ENCODE measurements around the gene SYT5. TPM values are rescaled to one million over a fixed set of nuclear protein-coding genes. Genes with fewer than 3 reads are reported as not detected.

SYT5 gene
- total RNA-seq, 1 experiment from 2014 or later = 4.5 TPM

GRCh38 chr19:55174425-55175116 lies 5.5 kb downstream of the SYT5 start:
- H3K4me3 Mint-ChIP-seq = peak overlapping the region; percentile 66 to 92

More at GRCh38 chr19:55174425-55175116, 5.5 kb downstream of the SYT5 start:
- DNase-seq = no peak
- H3K4me1 ChIP-seq (ENCODE audit: insufficient read depth, low read length) = peaks cover 2% of the 10 kb centered on the region; the same call in 1 of the 2 replicates
- H4K5ac ChIP-seq (ENCODE audit: insufficient read length, low read depth, low read length) = no peak overlapping the region
- no peaks in the 10 kb centered on the region for H3K79me2 ChIP-seq (ENCODE audit: insufficient read depth, low read length)
- no peak overlapping the region for H2AK5ac ChIP-seq (ENCODE audit: insufficient read length, low read length)
- H4K20me1 ChIP-seq (ENCODE audit: control insufficient read depth, insufficient read depth, insufficient read length) = no peaks in the 10 kb centered on the region
- H3K4me1 Mint-ChIP-seq = peaks cover 30 to 51% of the 10 kb centered on the region in 2 experiments
- WGBS (ENCODE audit: extremely low coverage, insufficient read length, low lambda C conversion rate) = no CpG with 5 or more reads among the region's 21 CpGs
- H3K9me3 ChIP-seq (ENCODE audit: control insufficient read depth, low read depth, low read length) = no peaks in the 10 kb centered on the region
- H2BK12ac ChIP-seq (ENCODE audit: insufficient read length, low read depth, low read length) = no peak overlapping the region
- H3K4ac ChIP-seq (ENCODE audit: low read depth, low read length) = no peak overlapping the region
- no peak overlapping the region for H3K27ac ChIP-seq (ENCODE audit: insufficient read length, low read depth, low read length)
- no peak overlapping the region for H3T11ph ChIP-seq (ENCODE audit: low read length)
- H2BK15ac ChIP-seq (ENCODE audit: low read depth, low read length) = no peak overlapping the region
- H3K23me2 ChIP-seq (ENCODE audit: insufficient read length, low read depth, low read length, poor library complexity, severe bottlenecking) = peaks cover 28% of the 10 kb centered on the region
- no peak overlapping the region for H2BK5ac ChIP-seq (ENCODE audit: insufficient read length, low read length)
- no peaks in the 10 kb centered on the region for H3K36me3 Mint-ChIP-seq (ENCODE audit: insufficient read depth in 1 of 3, low read depth in 3 of 3)
- H3K9ac ChIP-seq (ENCODE audit: extremely low read depth, insufficient read length, low read length) = no peak overlapping the region
- no peak overlapping the region for H4K91ac ChIP-seq (ENCODE audit: insufficient read length, low read depth, low read length)
- H3K27ac Mint-ChIP-seq = no peak overlapping the region; a peak in 1 of 7 replicates
- H3K18ac ChIP-seq (ENCODE audit: insufficient read length, low read depth, low read length) = no peak overlapping the region
- H3K79me1 ChIP-seq (ENCODE audit: insufficient read depth, low read depth, low read length, poor library complexity, severe bottlenecking) = no peaks in the 10 kb centered on the region
- H4K8ac ChIP-seq (replicated peaks; ENCODE audit: insufficient read length, low read depth, low read length) = no peak overlapping the region
- no peak overlapping the region for H2BK120ac ChIP-seq (ENCODE audit: low read depth, low read length, poor library complexity, severe bottlenecking)
- TF ChIP-seq CTCF (conservative IDR thresholded peaks at IDR 0.05) = no peak
- peak overlapping the region; percentile 32 for H3K4me2 ChIP-seq (ENCODE audit: insufficient read depth, insufficient read length, low read length)
- H2BK20ac ChIP-seq (ENCODE audit: low read depth, low read length, poor library complexity, severe bottlenecking) = no peak overlapping the region
- no peaks in the 10 kb centered on the region for H3K27me3 ChIP-seq (ENCODE audit: insufficient read depth, low read length)
- no peak overlapping the region for H2AFZ ChIP-seq (ENCODE audit: low read length)
- no peak overlapping the region for H3K56ac ChIP-seq (ENCODE audit: insufficient read length, low read depth, low read length)
- H3K9me3 Mint-ChIP-seq = peaks cover 2 to 8% of the 10 kb centered on the region in 2 experiments; a peak in 4 of 5 replicates
- H3K27me3 Mint-ChIP-seq (ENCODE audit: low read depth) = peaks cover 75% of the 10 kb centered on the region
- no peak overlapping the region for H3K14ac ChIP-seq (ENCODE audit: insufficient read depth, low read length)
- no peak overlapping the region for H3K23ac ChIP-seq (ENCODE audit: insufficient read length, low read depth, low read length)

Measured in H9 (cell line).